Thyroid gland (tissue), 4 donors: ENCODE measurements around the gene CNOT11.

Experiments used
- CTCF ChIP-seq, 6 experiments: fragments of 200-600 bp in 3 of 6; fragments of 450-650 bp in 3 of 6; sonication (generic) in 3 of 6; IDR thresholded peaks; one replicate each; pipeline ENCODE4 v1.5.1; 2016 to 2019; ENCODE audit warnings: antibody characterized with exemption in 6 of 6, mild to moderate bottlenecking in 2 of 6, inconsistent platforms in 1 of 6, moderate library complexity in 1 of 6
- POLR2A ChIP-seq, 2 donors: fragments of 450-650 bp; IDR thresholded peaks; one replicate each; pipeline ENCODE4 v1.6.1; 2017; ENCODE audit warnings: antibody characterized with exemption in 2 of 2, mild to moderate bottlenecking in 2 of 2, moderate library complexity in 1 of 2

GRCh38 chr2:101305035-101305434, 52.3 kb downstream of the CNOT11 start:
- TF ChIP-seq CTCF (IDR thresholded peaks at IDR 0.05) (no peak), POLR2A (IDR thresholded peaks at IDR 0.05) (no peak)
